Measurements from ENCODE around the gene CLCN1. TPM values are rescaled to one million over a fixed set of nuclear protein-coding genes. Genes with fewer than 3 reads are reported as not detected.

Gene CLCN1
- total and polyA plus RNA-seq, 2 donors (not counting 3 experiments of a cell fraction or from before 2014, with no cell fraction given): not detected

DNA sequence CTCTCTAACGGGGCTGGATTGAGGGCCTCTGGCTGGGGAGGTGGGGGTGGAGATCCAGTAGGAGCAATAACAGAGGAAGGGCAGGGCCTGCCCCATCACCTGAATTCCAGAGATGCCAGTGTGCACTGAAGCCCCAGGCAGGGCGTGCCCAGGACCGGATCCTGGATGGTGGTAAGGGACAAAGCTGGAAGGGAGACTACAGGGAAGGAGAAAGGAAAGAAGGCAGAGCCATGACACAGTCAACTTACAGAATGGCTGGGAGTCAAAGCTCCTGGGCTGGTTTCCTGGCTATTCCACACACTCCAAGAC, 30.5 kb upstream of the CLCN1 start:
- no peak overlapping the region for H2AFZ ChIP-seq (ENCODE audit: low read depth, low read length)
- no TSS peak for BruUV-seq (replicated peaks)
- no peaks in the 10 kb centered on the region for H3K36me3 ChIP-seq (ENCODE audit: control insufficient read depth in 2 of 2, extremely low read depth in 1 of 2, insufficient read depth in 2 of 2, low read length in 2 of 2)
- H3K79me2 ChIP-seq (ENCODE audit: control insufficient read depth, insufficient read depth, low read length): peaks cover 22% of the 10 kb centered on the region
- ChIA-PET POLR2A (no interaction called here), CTCF (no interaction called here)
- no peak overlapping the region for H3K4me2 ChIP-seq (ENCODE audit: insufficient read depth, low read length)
- TF ChIP-seq MYC (IDR thresholded peaks at IDR 0.05; ENCODE audit: low read depth, low read length) (no peak), EZH2 (IDR thresholded peaks at IDR 0.05; ENCODE audit: borderline replicate concordance, low read depth, low read length, severe bottlenecking) (no peak), POLR2AphosphoS5 (IDR thresholded peaks at IDR 0.05; ENCODE audit: insufficient read depth, low read depth, low read length) (no peak), POLR2A (IDR thresholded peaks at IDR 0.05; ENCODE audit: low read depth, low read length) (no peak)
- TF ChIP-seq, protein P1, sequence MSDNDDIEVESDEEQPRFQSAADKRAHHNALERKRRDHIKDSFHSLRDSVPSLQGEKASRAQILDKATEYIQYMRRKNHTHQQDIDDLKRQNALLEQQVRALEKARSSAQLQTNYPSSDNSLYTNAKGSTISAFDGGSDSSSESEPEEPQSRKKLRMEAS (IDR thresholded peaks at IDR 0.05; ENCODE audit: insufficient read depth, insufficient read length): no peak
- no peaks in the 10 kb centered on the region for H3K9me1 ChIP-seq (replicated peaks; ENCODE audit: control insufficient read depth, extremely low read depth, insufficient read depth, low read length)
- H3K9ac ChIP-seq (replicated peaks; ENCODE audit: extremely low read depth, insufficient read depth, low read length): no peak overlapping the region
- no peak overlapping the region for H3K27ac ChIP-seq (ENCODE audit: insufficient read depth, low read depth, low read length)
- no peak overlapping the region for H3K4me3 ChIP-seq (replicated peaks in 1 of 3; ENCODE audit: insufficient read depth in 1 of 3, low read depth in 1 of 3, low read length in 3 of 3)
- no peak for DNase-seq (ENCODE audit: low read depth, low spot score)
- no peaks in the 10 kb centered on the region for H4K20me1 ChIP-seq (replicated peaks; ENCODE audit: control insufficient read depth, extremely low read depth, insufficient read depth, low read length)
- no peaks in the 10 kb centered on the region for H3K27me3 ChIP-seq (ENCODE audit: control insufficient read depth in 2 of 2, insufficient read depth in 2 of 2, low read length in 2 of 2)
- dilution Hi-C loops (cut with MboI; ENCODE audit: extremely low pct_ligation_motif_present, low sequenced_read_pairs): no loop called here
- H3K4me1 ChIP-seq (ENCODE audit: control insufficient read depth, extremely low read depth, insufficient read depth, low read length): peaks cover 19% of the 10 kb centered on the region
- no peak for FAIRE-seq
- H3K9me3 ChIP-seq (replicated peaks; ENCODE audit: control insufficient read depth, insufficient read depth, low read length): no peaks in the 10 kb centered on the region
- intact Hi-C loops (cut with micrococcal nuclease): loop anchor here (5.0 kb wide), 1 partner anchor 43 kb away; no protein-coding TSS in a partner anchor

DNA sequence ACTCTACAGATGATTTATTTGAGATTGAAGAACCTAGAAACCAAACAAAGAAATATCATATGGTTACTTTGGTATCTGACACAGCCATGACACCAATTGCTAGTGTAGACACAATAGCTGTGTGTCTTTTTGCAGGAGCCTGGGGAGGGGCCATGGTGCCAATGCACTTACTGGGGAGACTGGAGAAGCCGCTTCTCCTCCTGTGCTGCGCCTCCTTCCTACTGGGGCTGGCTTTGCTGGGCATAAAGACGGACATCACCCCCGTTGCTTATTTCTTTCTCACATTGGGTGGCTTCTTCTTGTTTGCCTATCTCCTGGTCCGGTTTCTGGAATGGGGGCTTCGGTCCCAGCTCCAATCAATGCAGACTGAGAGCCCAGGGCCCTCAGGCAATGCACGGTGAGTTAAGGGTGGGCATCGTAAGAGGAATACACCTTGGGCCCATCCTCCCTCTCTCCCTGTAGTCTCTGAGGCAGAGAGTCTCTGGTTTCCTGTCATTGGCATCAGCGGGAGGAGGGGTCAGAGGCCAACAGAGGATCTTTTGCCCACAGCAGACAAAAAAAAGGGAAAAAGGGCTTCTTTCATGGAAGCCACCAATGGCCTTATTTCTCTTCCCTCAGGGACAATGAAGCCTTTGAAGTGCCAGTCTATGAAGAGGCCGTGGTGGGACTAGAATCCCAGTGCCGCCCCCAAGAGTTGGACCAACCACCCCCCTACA, 29.9 kb upstream of the CLCN1 start:
- Histone ChIP-seq H3K4me1 (ENCODE audit: control insufficient read depth, extremely low read depth, insufficient read depth, low read length) (peaks cover 21% of the 10 kb centered on the region), H3K9me3 (replicated peaks; ENCODE audit: control insufficient read depth, insufficient read depth, low read length) (no peaks in the 10 kb centered on the region), H3K27me3 (ENCODE audit: control insufficient read depth in 2 of 2, insufficient read depth in 2 of 2, low read length in 2 of 2) (no peaks in the 10 kb centered on the region), H4K20me1 (replicated peaks; ENCODE audit: control insufficient read depth, extremely low read depth, insufficient read depth, low read length) (no peaks in the 10 kb centered on the region), H3K36me3 (ENCODE audit: control insufficient read depth in 2 of 2, extremely low read depth in 1 of 2, insufficient read depth in 2 of 2, low read length in 2 of 2) (no peaks in the 10 kb centered on the region), H3K9me1 (replicated peaks; ENCODE audit: control insufficient read depth, extremely low read depth, insufficient read depth, low read length) (no peaks in the 10 kb centered on the region), H3K4me3 (replicated peaks in 1 of 3; ENCODE audit: insufficient read depth in 1 of 3, low read depth in 1 of 3, low read length in 3 of 3) (no peak overlapping the region), H2AFZ (ENCODE audit: low read depth, low read length) (no peak overlapping the region), H3K79me2 (ENCODE audit: control insufficient read depth, insufficient read depth, low read length) (peaks cover 27% of the 10 kb centered on the region), H3K27ac (ENCODE audit: insufficient read depth, low read depth, low read length) (no peak overlapping the region), H3K9ac (replicated peaks; ENCODE audit: extremely low read depth, insufficient read depth, low read length) (no peak overlapping the region), H3K4me2 (ENCODE audit: insufficient read depth, low read length) (no peak overlapping the region)
- ChIA-PET CTCF (no interaction called here), POLR2A (no interaction called here)
- TF ChIP-seq, protein P2, sequence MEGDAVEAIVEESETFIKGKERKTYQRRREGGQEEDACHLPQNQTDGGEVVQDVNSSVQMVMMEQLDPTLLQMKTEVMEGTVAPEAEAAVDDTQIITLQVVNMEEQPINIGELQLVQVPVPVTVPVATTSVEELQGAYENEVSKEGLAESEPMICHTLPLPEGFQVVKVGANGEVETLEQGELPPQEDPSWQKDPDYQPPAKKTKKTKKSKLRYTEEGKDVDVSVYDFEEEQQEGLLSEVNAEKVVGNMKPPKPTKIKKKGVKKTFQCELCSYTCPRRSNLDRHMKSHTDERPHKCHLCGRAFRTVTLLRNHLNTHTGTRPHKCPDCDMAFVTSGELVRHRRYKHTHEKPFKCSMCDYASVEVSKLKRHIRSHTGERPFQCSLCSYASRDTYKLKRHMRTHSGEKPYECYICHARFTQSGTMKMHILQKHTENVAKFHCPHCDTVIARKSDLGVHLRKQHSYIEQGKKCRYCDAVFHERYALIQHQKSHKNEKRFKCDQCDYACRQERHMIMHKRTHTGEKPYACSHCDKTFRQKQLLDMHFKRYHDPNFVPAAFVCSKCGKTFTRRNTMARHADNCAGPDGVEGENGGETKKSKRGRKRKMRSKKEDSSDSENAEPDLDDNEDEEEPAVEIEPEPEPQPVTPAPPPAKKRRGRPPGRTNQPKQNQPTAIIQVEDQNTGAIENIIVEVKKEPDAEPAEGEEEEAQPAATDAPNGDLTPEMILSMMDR (IDR thresholded peaks at IDR 0.05; ENCODE audit: extremely low read depth in 1 of 2, insufficient read depth in 1 of 2, low read depth in 1 of 2, low read length in 2 of 2): no peak
- TF ChIP-seq MYC (IDR thresholded peaks at IDR 0.05; ENCODE audit: low read depth, low read length) (no peak), POLR2A (IDR thresholded peaks at IDR 0.05; ENCODE audit: low read depth, low read length) (no peak), POLR2AphosphoS5 (IDR thresholded peaks at IDR 0.05; ENCODE audit: insufficient read depth, low read depth, low read length) (no peak), JUN (IDR thresholded peaks at IDR 0.05; ENCODE audit: borderline replicate concordance, insufficient read depth, insufficient read length, low read depth) (no peak), FOS (IDR thresholded peaks at IDR 0.05; ENCODE audit: borderline replicate concordance, insufficient read depth, low read length) (no peak), EZH2 (IDR thresholded peaks at IDR 0.05; ENCODE audit: borderline replicate concordance, low read depth, low read length, severe bottlenecking) (no peak), GATA2 (IDR thresholded peaks at IDR 0.05; ENCODE audit: insufficient read depth, insufficient read length, low read depth, low read length) (no peak)
- TF ChIP-seq, protein P1 (IDR thresholded peaks at IDR 0.05; ENCODE audit: insufficient read depth, insufficient read length): no peak
- BruUV-seq (replicated peaks): no TSS peak
- intact Hi-C loops (cut with micrococcal nuclease): loop anchor here (5.0 kb wide), 1 partner anchor 44 kb away; no protein-coding TSS in a partner anchor
- dilution Hi-C loops (cut with MboI; ENCODE audit: extremely low pct_ligation_motif_present, low sequenced_read_pairs): no loop called here
- no peak for DNase-seq (ENCODE audit: low read depth, low spot score)
- no peak for FAIRE-seq
